HG03469 (cell line): ENCODE data around the gene GSDMA.
"Not testable (repeated sequence)": the region's sequence is repeated elsewhere in the genome, so short reads cannot be mapped to it uniquely, and the experiment has no call there.

Source experiments
- ATAC-seq: cut with Tn5 transposase; IDR thresholded peaks from one replicate; pipeline ENCODE4 v1.9.1; 2021; ENCODE audit warnings: mild to moderate bottlenecking, moderate library complexity, moderate number of reproducible peaks; ENCODE audit not compliant: unreplicated experiment

GSDMA gene

GRCh38 chr17:39928858-39929645, 33.8 kb upstream of the GSDMA start:
- ATAC-seq: no peak

GRCh38 chr17:39929646-39930407, 33.0 kb upstream of the GSDMA start:
- no peak for ATAC-seq

- no peak for ATAC-seq
Observed at GRCh38 chr17:39933912-39934311, 28.9 kb upstream of the GSDMA start.

GRCh38 chr17:39934324-39934723, 28.5 kb upstream of the GSDMA start:
- ATAC-seq: no peak

GRCh38 chr17:39935909-39936308, 26.9 kb upstream of the GSDMA start:
- no peak for ATAC-seq

GRCh38 chr17:39937447-39937846, 25.4 kb upstream of the GSDMA start:
- ATAC-seq: no peak

- no peak for ATAC-seq
Observed at GRCh38 chr17:39938140-39938869, 24.5 kb upstream of the GSDMA start.

- ATAC-seq: no peak
Observed at GRCh38 chr17:39939106-39939505, 23.7 kb upstream of the GSDMA start.

GRCh38 chr17:39939588-39940419, 23.0 kb upstream of the GSDMA start:
- no peak for ATAC-seq

- no peak for ATAC-seq
Observed at GRCh38 chr17:39943702-39944392, 19.0 kb upstream of the GSDMA start.

GRCh38 chr17:39944393-39944711, 18.5 kb upstream of the GSDMA start:
- no peak for ATAC-seq

GRCh38 chr17:39946551-39947330, 16.1 kb upstream of the GSDMA start:
- no peak for ATAC-seq

GRCh38 chr17:39948489-39948828, 14.3 kb upstream of the GSDMA start:
- ATAC-seq: not testable (repeated sequence)

- ATAC-seq: no peak
Observed at GRCh38 chr17:39949028-39949427, 13.8 kb upstream of the GSDMA start.

GRCh38 chr17:39950871-39951348, 11.9 kb upstream of the GSDMA start:
- no peak for ATAC-seq

- ATAC-seq: no peak
Observed at GRCh38 chr17:39951924-39952679, 10.7 kb upstream of the GSDMA start.

GRCh38 chr17:39952680-39953470, 9.9 kb upstream of the GSDMA start:
- ATAC-seq: no peak

- ATAC-seq: no peak
Observed at GRCh38 chr17:39953471-39953888, 9.3 kb upstream of the GSDMA start.
